HL-60/S4 treated with retinoic acid at 250 ng/mL for 4 days and 3 days (cell line): ENCODE data around the gene SCRT2.
"Not testable (repeated sequence)": the region's sequence is repeated elsewhere in the genome, so short reads cannot be mapped to it uniquely, and the experiment has no call there.

Experiments
- in situ Hi-C: fragments of 300-500 bp; cut with MboI; formaldehyde crosslinking; loops from 2 replicates; pipeline ENCODE4 v1.7.0; 2022; ENCODE audit warnings: low sequenced_read_pairs

SCRT2 gene

DNA sequence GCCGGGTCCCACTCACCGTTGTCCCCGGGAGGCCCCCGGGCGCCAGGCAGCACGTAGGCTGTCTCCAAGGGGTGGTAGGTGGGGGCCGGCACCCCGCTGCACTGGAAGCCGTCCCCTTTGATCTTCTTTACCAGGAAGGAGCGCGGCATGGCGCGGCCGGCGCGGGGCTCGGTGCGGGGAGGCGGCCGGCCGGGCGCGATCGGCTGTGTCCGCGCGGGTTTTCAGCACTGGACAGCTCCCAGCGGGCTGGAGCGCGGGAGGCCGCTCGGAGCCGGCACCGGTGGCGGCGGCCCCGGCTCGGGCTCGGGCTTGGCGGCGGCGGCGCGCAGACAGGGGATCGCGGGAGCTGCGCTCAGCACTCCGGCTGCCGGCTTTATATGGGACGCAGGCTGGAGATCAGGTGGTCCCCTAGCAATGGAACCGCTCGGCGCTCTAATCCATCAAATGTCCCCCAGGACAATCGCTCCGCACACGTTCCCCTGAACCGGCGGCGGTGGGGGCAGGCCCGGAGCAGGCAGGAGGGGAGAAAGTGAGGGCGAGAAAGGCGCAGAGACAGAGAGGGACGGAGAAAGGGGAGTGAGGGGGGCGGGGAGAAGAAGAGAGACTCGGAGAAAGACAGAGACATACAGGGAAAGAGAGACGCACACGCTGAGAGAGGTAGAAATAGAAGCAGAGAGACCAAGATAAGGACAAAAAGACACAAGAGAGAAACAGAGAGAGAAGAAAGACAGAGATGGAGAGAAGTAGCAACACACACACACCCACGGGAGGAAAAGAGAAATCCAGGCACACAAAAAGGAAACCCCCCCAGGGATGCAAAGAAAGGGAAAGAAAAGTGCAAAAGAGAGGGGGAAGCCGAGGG, at the start of gene SCRT2:
SCRT2 (minus strand) TSS at position 350 of the 862 bp plus-strand sequence; CDS start at position 149, 201 bp downstream.
- in situ Hi-C loops: no loop called here

DNA sequence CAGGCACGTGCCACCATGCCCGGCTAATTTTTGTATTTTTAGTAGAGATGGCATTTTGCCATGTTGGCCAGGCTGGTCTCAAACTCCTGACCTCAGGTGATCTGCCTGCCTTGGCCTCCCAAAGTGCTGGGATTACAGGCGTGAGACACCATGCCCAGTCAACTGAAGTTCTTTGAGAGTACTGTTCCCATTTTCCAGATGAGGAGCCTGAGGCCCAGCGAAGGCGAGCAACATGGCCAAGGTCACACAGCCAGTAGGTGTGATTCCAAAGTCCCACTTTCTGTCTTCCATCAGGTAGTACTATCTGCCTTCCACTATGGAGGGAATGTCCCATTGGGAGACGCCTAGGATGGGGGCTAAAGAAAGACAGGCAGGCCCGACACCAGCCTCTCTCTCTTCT, 49.2 kb upstream of the SCRT2 start:
- in situ Hi-C loops: not testable (repeated sequence)

DNA sequence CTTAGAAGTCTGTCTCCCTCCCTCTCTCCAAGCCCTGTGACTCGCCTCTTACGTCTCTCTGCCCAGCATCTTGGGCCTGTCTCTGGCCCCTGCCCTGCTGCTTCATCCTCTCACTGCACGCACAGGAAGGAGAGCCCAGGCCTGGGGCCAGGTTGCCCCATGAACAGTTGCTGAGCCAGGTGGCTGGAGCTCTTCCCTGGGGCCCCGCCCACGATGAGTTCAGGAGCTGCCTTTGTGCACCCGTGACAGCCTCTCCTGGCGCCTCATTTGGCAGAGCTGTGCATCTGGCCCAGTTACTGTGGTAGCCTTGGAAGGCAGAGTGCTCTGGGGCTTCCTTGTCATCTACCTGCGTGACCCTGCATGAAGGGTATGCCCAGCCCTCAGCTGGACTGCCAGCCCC, 48.2 kb upstream of the SCRT2 start:
- in situ Hi-C loops: no loop called here

DNA sequence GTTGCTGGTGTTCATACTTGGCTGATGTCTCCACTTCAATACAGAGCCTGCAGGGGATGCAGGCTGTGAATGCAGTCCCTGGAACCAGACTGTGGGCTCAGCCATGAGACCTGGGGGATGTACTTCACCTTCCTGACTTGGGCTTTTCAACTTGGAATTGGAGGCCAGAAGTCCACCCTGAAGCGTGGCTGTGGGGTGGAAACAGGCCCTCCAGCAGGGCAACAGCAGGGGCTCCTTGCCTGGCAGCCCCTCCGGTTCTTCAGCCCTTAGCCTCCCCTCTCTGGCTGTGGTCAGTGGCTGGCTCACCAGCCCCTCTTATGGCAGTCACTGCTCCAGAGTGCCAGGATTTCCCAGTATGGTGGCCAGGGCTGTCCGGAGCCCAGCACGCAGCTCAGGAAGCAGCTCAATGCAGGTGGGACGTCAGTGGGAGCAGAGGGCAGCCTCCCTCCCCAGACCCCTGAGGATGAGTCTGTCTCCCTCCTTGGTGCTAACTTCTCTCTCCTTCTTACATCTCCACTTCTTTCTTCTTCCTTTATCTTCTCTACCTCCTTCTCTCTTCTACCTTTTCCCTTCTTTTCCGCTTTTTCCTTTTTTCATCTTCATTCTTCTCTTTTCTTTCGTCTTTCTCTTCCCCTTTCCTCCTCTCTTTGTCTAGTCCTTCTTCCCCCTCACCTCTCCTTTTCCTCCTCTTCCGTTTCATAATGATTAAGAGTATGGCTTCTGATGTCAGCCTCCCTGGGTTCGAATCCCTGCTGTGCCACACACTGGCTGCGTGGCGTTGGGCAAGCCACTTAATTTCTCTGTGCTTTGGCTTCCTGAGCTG, 47.4 kb upstream of the SCRT2 start:
- in situ Hi-C loops: no loop called here

DNA sequence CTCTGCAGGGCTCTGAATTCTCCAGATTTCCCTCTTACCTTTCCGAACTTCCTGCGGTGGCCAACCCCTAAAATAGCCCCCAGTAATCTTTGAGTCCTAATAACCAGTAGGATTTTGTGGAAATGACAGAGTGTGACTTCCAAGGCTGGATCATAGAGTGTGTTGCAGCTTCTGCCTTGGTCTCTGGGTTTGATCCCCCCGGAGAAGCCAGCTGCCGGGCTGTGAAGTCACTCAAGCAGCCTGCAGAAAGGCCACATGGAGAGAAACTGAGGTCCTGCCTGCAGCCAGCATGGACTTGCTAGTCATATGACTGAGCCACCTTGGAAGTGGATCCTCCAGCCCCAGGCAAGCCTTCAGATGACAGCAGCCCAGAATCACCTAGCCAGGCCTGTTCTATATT, 46.3 kb upstream of the SCRT2 start:
- in situ Hi-C loops: no loop called here

DNA sequence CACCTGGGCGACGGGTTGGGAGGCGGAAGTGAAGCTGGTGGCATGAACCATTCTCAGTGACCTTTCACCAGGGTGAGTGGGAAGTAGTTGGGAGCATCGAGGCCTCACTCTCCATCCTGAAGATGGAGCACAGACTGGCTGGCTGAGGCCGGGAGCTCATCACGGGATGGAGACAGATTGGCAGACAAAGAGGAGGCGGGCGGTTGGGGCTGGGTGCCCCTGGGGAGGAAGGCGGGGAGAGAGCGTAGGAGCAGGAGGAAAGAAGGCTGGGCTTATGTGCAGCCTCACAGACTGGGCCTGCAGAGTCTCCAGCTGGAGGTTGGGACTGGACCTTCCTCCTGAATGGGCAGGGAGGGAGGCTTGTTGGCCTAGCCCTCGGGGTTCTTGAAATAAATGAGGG, 44.2 kb upstream of the SCRT2 start:
- in situ Hi-C loops: no loop called here

DNA sequence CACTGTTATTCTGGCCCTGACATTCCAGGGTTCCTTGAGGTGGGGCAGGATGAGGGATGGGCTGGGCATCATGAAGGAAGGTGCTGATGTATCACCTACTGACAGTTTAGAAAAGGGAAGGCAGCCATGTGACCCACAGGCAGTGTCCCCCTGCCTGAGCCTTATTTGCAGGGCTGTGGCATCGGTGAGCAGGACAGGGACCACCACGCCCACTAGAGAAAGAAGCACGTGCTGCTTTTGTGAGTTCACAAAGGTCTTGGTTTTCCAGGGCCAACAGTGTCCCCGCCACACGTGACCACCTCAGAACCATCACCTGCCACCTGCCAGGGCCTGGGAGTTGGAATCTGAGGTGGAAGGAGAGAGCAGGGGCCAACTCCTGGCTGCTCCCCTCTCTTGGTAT, 43.5 kb upstream of the SCRT2 start:
- in situ Hi-C loops: no loop called here

DNA sequence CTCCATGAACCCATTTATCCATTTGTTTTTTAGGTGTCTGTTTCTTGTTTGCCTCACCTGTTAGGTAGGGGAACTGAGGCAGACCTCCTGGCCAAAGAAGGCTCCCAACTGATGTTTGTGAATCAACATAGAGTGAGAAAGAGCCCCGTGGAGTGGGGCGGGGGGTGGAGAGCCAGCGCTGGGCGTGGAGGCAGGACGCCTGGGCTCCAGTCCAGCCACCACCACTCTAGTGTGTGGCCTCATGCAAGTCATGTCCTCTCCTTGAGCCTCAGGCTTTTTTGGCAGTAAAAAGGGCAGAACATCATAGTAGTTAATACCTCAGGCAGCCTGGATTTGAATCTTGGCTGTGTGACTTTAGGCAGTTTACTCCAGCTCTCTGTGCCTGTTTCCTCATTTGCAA, 42.2 kb upstream of the SCRT2 start:
- in situ Hi-C loops: no loop called here

DNA sequence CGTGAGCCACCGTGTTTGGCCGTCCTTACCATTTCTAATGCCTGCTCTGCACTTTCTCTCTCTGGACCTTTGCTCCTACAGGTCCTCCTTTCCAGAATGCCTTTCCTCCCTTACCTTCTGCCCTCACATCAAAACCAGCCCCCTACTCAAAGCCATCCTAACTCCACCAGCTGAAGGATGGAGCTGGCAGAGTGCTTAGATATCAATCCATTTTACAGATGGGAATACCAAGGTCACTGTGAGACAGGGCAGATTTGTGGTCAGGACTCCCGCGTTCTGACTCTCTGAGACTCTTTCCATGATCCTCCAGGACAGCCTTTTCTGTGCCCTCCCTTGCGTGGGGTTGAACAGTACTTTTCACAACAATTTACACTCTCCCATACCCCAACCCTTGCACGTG, 41.7 kb upstream of the SCRT2 start:
- in situ Hi-C loops: no loop called here

DNA sequence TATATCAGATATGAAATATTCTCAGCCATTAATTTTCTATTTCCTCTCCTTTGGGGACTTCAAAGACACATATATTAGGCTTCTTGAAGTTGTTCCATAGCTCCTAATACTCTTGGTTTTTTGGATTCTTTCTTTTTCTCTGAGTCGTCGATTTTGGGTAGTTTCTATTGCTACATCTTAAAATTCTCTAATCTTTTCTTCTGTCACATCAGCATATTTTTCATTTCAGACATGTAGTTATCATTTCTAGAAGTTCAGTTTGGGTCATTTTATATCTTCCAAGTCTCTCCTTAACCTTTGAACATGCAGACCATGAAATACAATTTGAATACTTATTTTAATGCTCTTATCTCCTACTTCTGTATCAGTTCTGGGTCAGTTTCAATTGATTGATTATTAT, 38.9 kb upstream of the SCRT2 start:
- in situ Hi-C loops: no loop called here

DNA sequence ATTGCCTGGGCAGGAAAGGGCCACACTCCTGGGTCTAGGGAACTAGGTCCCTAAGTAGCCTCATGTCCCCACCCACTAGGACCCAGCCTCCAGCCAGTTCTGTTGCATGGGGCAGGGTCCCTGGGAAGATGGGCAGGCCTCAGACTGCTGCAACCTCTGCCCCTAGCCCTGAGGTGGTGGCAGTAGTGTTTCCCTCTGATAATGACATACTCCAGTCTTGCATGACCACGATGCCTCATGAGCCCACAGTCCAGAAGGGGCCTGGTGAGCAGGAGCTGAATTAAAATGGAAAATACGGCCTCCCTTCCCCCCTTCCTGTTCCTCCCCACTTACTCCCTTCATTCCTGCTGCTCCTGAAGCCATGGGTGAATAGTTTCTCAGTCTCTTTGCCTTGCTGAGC, 36.0 kb upstream of the SCRT2 start:
- in situ Hi-C loops: no loop called here

DNA sequence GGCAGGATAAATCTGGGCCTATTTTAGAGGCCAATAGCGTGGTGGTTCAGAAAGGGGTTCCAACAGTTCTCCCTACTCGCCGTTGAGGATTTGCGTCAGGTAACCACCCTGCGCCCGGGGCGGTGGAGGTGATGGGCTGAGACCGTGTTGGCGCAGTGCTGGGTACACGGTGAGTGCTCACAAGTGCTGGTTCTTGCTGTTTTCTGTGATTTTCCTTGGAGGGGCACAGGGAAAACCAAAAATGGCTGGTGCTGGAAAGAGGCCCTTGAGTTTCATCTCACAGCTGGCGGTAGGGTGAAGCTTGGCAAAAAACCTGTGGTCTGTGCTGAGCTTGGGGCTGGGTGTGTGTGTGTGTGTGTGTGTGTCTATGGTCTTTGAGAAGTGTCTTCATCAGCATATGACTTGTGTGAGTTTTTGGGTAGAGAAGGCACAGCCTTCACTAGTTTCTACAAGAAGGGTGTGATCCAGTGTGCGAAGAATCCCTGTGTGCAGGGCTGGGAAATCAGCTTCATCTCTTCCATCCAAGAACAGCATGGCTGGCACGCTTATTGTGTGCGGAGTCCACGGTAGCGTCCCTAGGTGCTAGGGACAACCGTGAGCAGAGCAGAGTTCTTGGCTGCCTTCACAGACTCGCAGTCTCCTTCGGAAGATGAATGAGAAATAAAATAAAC, 35.3 kb upstream of the SCRT2 start:
- in situ Hi-C loops: no loop called here

DNA sequence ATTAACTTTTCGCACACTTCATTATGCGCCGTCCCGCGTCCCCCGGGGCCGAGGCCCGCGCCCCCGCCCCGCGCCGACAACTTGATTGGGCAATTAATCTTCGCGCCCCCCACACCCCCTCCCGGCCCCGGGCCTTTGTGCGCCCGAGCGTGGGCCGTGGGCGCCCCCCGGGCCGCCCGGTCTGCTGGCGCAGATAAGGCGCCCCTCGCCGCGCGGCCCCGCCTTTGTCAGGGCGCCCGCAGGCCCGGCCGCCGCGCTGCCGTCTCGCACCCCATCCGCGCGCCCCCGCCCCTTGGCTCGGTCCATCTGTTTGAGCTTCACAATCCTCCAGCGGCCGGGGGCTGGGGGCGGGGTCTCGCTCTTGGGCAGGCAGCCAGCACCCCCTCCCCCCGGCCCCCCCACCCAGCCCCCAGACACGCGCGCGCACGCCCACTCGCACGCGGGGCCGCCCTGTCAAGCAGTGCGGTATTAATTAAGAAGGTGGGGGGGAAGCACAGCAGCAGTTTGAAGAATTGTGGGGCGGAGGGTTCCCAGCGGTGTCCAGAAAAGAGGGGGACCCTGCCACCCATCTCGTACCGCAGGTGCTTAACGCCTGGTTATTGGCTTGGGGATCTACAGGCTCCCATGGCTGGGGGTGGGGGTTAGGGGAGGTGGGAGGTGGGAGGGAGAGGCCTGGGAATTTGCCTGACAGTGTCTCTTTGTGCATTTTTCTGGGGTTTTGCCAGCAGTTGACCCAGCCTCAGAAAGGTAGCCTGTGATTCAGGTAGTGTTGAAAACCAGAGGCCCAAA, 34.6 kb upstream of the SCRT2 start:
- in situ Hi-C loops: no loop called here

DNA sequence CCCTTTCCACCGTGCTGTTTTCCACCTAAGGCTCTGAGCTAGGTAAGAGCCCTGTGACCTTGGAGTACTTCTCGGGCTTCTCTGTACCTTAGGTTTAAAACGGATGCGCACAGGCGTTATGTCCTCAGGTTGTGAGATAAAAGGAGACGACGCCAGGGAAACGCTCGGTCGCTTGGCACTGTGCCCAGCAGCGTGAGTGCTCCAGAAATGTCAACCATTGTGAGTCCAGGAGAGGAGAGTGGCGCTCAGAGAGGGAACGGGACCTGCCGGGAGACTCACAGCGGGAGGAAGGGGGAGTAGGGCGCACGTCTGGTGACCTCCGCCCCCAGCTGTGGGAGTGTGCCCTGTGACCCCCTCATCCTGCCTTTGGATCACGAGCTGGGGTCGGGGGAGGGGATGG, 33.8 kb upstream of the SCRT2 start:
- in situ Hi-C loops: no loop called here

DNA sequence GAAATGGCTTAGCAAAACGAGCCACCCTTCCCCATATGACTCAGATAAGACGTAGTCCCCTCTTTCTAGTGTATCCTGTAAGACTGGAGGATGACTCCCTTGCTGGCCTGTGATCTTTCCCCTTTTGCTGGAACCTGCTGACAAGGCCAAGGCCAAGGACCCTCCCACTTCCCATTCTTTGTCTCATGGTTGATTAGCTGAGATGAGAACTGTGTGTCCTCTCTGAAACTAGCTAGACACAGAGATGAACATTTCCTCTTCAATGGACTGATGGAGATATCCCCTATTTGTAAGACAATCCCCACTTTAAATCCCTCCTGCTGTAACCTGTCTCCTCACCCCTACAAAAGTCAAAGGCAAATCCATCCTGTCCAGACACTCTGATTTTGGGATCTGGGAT, 33.4 kb upstream of the SCRT2 start:
- in situ Hi-C loops: no loop called here

DNA sequence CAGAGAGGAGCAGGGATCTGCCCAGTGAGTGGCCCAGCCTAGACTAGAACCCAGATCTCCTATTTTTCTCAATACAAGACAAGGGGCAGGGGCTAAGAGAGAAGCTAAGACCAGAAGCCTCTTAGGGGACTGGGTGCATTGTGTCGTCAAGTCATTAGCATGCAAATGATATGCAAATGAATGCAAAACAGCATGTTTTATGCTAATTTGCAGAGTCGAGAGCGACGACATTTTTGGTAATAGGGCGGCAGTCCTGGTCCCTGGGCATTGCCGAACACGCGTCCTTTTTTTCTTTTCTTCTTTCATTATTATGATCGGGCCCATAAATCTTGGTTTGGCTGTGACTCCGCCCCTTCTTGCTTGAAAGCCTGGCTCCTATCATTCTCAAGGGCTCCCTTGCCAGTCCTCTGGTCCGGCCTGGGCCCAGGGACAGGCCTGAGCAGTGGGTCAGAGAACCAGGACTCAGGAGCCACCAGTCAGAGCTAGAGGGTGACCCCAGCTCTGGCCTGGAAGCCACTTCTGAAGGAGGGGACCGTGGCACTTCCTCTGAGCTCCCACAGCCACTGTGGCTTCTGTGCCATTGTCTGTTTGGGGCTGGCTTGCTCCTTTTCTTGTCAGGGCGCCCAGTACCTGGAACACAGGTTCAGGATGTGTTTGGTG, 32.0 kb upstream of the SCRT2 start:
- in situ Hi-C loops: no loop called here

DNA sequence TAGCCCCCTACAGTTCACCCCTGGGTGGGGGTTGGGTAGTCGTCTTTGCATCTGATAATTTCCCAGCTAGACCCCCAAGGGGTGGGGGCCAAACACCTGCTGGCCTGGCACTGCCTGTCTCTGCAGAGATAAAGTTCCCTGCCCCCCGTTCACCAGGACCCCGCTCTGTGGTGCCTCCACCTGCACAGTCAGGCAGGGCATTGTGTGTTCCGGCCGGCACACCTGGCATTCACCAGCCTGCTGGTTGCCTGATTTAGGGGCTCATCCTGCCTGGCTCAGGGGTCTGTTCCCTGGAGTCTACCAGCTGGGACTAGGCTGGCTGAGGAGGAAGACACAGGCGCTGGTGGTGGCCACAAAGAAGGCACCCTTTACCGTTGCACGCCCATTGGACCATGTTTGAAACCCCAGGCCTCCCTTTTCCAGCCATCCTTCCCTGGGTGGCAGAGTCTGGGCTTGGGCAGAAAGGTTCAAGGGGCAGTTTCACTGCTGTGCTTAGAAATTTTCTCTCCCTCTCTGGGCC, 30.8 kb upstream of the SCRT2 start:
- in situ Hi-C loops: no loop called here

DNA sequence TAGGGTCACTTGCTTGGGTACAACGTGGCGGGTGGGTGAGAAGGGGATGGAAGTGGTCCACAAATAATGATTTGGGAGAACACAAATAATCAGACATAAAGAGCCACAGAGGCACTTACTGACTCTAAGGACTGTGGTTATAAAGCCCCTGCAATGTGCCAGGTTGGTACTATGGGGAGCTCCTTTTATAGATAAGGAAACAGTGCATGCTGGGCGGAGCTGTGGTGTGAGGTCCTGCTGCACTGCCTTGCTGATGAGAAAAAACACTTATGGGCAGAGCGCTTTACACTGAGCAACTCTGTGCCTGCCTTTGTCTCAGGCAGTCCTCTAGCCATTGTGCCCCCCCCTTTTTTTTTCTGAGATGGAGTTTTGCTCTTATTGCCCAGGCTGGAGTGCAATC, 29.1 kb upstream of the SCRT2 start:
- in situ Hi-C loops: no loop called here

DNA sequence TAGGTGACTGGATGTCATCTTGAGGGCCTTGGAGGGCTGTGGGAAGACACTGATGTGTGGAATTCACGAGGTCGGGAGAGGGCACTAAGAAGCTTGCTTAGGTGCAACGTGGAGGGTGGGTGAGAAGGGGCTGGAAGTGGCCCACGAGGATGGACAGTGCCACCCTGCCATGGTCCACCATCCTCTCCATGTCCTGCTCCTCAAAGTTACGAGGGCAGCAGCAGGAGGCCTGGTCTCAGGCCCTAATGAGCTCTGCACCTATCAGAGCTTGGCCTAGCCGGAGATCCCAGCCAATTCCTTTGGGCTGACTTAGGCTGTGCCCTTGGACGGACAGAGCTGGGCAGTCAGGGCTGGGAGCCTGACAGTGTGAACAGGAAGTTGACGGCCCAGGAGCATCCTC, 27.8 kb upstream of the SCRT2 start:
- in situ Hi-C loops: no loop called here

DNA sequence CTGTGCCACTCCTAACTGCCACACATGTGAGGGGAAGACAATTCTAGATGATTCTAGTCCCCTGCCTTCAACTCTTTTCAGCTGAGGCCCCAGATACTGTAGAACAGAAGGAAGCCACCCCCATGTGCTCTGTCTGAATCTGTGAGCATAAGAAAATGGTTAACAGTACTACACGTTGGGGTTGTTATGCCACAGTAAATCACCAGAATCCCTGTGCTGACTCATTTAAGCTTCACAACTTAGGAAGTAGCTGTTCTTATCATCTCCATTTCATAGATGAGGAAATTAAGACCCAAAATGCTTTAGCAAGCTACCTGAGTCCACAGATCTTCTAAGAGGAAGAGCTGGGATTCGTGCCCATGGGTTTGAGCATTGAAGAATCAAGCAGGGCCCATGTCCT, 27.4 kb upstream of the SCRT2 start:
- in situ Hi-C loops: no loop called here
